Fibroblast of mammary gland (primary cell): ENCODE data around the gene STT3B.

Source experiments
- DNase-seq: peaks from one replicate; pipeline ENCODE4 v3.0.0-alpha.2; 2010; ENCODE audit warnings: low read depth
- H3K4me3 ChIP-seq: 2 replicates; pipeline ENCODE4 v1.5.1; 2011; ENCODE audit warnings: low read depth, mild to moderate bottlenecking, low read length, moderate library complexity; ENCODE audit not compliant: control insufficient read depth
- CTCF ChIP-seq: conservative IDR thresholded peaks from 2 replicates; pipeline ENCODE4 v1.5.1; 2011; ENCODE audit warnings: low read depth, low read length, inconsistent platforms; ENCODE audit not compliant: control insufficient read depth, insufficient read depth

The STT3B gene

GRCh38 chr3:31577232-31577631 lies 44.5 kb downstream of the STT3B start:
- no peak for DNase-seq
- H3K4me3 ChIP-seq: no peak overlapping the region
- TF ChIP-seq CTCF: no peak

GRCh38 chr3:31579828-31580227 lies 47.1 kb downstream of the STT3B start:
- no peak overlapping the region for H3K4me3 ChIP-seq
- TF ChIP-seq CTCF: no peak
- DNase-seq: no peak

- no peak overlapping the region for H3K4me3 ChIP-seq
- TF ChIP-seq CTCF: no peak
Measured at GRCh38 chr3:31580645-31581044, 47.9 kb downstream of the STT3B start.

GRCh38 chr3:31581660-31582059 lies 48.9 kb downstream of the STT3B start:
- DNase-seq: peak; percentile 34
- H3K4me3 ChIP-seq: no peak overlapping the region
- TF ChIP-seq CTCF: no peak

More at GRCh38 chr3:31580645-31581044, 47.9 kb downstream of the STT3B start:
- DNase-seq: no peak

GRCh38 chr3:31589228-31589627 lies 56.5 kb downstream of the STT3B start:
- DNase-seq: no peak
- no peak overlapping the region for H3K4me3 ChIP-seq
- no peak for TF ChIP-seq CTCF

- H3K4me3 ChIP-seq: no peak overlapping the region
- no peak for TF ChIP-seq CTCF
- no peak for DNase-seq
Measured at GRCh38 chr3:31590650-31591049, 57.9 kb downstream of the STT3B start.

- no peak overlapping the region for H3K4me3 ChIP-seq
- no peak for TF ChIP-seq CTCF
- DNase-seq: no peak
Measured at GRCh38 chr3:31592764-31593163, 60.0 kb downstream of the STT3B start.
